SK-N-MC (cell line): ENCODE measurements around the gene CALM3.

Source experiments
- DNase-seq: peaks from one replicate; pipeline ENCODE4 v3.0.0-alpha.2; 2011; ENCODE audit warnings: low read depth, low spot score
- H3K27ac ChIP-seq: fragments of 200-600 bp; sonication (generic); 2 replicates; pipeline ENCODE4 v1.5.1; 2016; ENCODE audit warnings: mixed run types
- H3K36me3 ChIP-seq: fragments of 200-600 bp; sonication (generic); 2 replicates; pipeline ENCODE4 v1.6.1; 2017; ENCODE audit warnings: antibody characterized with exemption, low read length, mixed read lengths; ENCODE audit not compliant: insufficient read depth
- H3K4me3 ChIP-seq: fragments of 200-600 bp; sonication (generic); 2 replicates; pipeline ENCODE4 v1.5.1; 2016
- H3K9ac ChIP-seq: fragments of 200-600 bp; sonication (generic); 2 replicates; pipeline ENCODE4 v1.8.0; 2017; ENCODE audit warnings: mixed run types, mixed read lengths; ENCODE audit not compliant: insufficient read length
- H3K9me3 ChIP-seq: fragments of 200-600 bp; sonication (generic); 2 replicates; pipeline ENCODE4 v1.6.1; 2017; ENCODE audit warnings: low read depth, mild to moderate bottlenecking, antibody characterized with exemption, low read length, moderate library complexity, mixed read lengths
- EZH2 ChIP-seq: fragments of 200-600 bp; sonication (generic); IDR thresholded peaks from one replicate; pipeline ENCODE4 v1.6.1; 2017; ENCODE audit warnings: antibody characterized with exemption
- FOXP2 ChIP-seq: optimal IDR thresholded peaks from 2 replicates; pipeline ENCODE3; 2011; ENCODE audit warnings: mild to moderate bottlenecking, moderate library complexity; ENCODE audit not compliant: insufficient read depth; ENCODE audit errors: extremely low read length, control extremely low read depth
- POLR2AphosphoS5 ChIP-seq: IDR thresholded peaks from 2 replicates; pipeline ENCODE4 v1.6.1; 2012; ENCODE audit warnings: mild to moderate bottlenecking, low read depth, low read length, borderline replicate concordance

Gene CALM3

DNA sequence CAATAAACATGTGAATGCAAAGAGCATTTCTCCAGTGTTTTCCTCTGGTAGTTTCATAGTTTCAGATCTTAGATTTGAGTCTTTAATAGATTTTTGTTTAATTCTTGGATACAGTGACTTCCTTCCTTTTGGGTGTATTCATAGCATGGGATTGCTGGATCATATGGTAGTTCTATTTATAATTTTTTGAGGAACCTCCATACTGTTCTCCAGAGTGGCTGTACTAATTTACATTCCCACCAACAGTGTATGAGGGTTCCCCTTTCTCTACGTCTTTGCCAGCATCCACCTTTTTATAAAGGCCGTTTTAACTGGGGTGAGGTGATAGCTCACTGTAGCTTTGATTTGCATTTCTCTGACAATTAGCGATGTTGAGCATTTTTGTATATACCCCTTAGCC, 9.3 kb upstream of the CALM3 start:
- no peaks in the 10 kb centered on the region for H3K9me3 ChIP-seq
- TF ChIP-seq FOXP2 (no peak), EZH2 (no peak), POLR2AphosphoS5 (no peak)
- DNase-seq: no peak

DNA sequence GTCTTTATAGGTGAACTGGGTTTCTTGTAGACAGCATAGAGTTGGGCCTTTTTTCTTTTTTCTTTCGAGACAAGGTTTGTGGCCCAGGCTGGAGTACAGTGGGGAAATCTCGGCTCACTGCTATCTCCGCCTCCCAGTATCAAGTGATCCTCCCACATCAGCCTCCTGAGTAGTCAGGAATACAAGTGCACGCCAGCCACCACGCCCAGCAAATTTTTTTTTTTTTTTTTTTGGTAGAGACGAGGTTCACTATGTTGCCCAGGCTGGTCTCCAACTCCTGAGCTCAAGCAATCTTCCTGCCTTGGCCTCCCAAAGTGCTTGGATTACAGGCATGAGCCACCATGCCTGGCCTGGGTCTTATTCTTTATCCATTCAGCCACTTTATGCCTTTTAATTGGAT, 5.1 kb upstream of the CALM3 start:
- Histone ChIP-seq H3K9me3 (no peaks in the 10 kb centered on the region), H3K36me3 (no peaks in the 10 kb centered on the region), H3K4me3 (no peak overlapping the region), H3K27ac (no peak overlapping the region), H3K9ac (no peak overlapping the region)
- TF ChIP-seq EZH2 (no peak), POLR2AphosphoS5 (no peak), FOXP2 (no peak)
- DNase-seq: no peak

More for the DNA sequence above, 9.3 kb upstream of the CALM3 start:
- H3K4me3 ChIP-seq: no peak overlapping the region
- no peaks in the 10 kb centered on the region for H3K36me3 ChIP-seq
- H3K9ac ChIP-seq: no peak overlapping the region
- no peak overlapping the region for H3K27ac ChIP-seq

DNA sequence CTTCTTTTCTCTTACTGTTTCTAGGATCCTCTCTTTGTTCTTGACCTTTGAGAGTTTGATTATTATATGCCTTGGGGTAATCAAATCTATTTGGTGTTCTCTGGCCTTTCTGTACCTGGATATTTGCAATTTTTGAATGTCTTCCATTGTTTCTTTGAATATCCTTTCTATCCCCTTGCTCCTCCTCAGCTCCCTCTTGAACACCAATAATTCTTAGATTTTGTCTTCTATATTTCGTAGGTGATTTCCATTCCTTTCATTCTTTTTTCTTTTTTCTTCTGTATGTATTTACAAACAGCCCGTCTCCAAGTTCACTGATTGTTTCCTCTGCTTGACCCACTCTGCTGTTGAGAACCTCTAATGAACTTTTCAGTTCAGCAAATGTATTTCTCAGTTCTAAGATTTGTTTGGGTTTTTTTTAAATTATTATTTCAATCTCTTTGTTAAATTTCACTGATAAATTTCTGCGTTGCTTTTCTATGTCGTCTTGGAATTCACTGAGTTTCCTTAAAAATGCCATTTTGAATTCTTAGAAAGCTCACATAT, 2.7 kb upstream of the CALM3 start:
- TF ChIP-seq EZH2: no peak
- no peak for TF ChIP-seq FOXP2
- no peak for TF ChIP-seq POLR2AphosphoS5
- Histone ChIP-seq H3K9ac (no peak overlapping the region), H3K4me3 (no peak overlapping the region), H3K9me3 (no peaks in the 10 kb centered on the region), H3K36me3 (no peaks in the 10 kb centered on the region), H3K27ac (no peak overlapping the region)
- no peak for DNase-seq

DNA sequence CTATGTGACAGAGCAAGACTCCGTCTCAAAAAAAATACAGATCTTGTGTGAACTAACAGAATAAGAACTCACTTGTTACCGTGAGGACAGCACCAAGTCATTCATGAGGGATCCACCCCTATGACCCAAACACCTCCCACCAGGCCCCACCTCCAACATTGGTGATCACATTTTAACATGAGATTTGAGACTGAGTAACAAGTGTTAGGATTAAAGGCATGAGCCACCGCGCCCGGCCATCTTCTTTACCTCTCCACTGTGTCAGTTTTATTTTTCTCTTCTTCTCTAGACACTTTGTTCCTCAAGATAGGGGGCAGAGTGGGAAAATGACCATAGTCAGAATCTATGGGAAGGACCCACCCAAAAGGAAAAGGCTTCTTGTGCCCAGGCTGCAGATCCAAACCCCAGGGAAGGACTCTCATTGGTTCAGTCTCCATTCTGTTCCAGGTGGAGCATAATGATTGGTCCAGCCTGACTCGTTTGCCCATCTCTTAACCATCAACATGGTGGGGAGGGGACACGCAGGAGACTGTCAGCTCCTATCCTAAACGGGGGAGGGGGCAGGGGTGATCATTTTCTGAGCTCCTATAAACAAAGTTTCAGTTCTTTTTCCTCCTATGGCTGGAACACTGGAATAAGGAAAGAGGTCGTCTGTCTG, 1.3 kb upstream of the CALM3 start:
- no peaks in the 10 kb centered on the region for H3K9me3 ChIP-seq
- no peaks in the 10 kb centered on the region; the same call in 1 of the 2 replicates for H3K36me3 ChIP-seq
- TF ChIP-seq FOXP2: no peak
- no peak for TF ChIP-seq POLR2AphosphoS5
- no peak for TF ChIP-seq EZH2
- peak overlapping the region; percentile 100 for H3K9ac ChIP-seq
- no peak overlapping the region; the same call in 1 of the 2 replicates for H3K27ac ChIP-seq
- peak overlapping the region; percentile 99 for H3K4me3 ChIP-seq
- DNase-seq: no peak

DNA sequence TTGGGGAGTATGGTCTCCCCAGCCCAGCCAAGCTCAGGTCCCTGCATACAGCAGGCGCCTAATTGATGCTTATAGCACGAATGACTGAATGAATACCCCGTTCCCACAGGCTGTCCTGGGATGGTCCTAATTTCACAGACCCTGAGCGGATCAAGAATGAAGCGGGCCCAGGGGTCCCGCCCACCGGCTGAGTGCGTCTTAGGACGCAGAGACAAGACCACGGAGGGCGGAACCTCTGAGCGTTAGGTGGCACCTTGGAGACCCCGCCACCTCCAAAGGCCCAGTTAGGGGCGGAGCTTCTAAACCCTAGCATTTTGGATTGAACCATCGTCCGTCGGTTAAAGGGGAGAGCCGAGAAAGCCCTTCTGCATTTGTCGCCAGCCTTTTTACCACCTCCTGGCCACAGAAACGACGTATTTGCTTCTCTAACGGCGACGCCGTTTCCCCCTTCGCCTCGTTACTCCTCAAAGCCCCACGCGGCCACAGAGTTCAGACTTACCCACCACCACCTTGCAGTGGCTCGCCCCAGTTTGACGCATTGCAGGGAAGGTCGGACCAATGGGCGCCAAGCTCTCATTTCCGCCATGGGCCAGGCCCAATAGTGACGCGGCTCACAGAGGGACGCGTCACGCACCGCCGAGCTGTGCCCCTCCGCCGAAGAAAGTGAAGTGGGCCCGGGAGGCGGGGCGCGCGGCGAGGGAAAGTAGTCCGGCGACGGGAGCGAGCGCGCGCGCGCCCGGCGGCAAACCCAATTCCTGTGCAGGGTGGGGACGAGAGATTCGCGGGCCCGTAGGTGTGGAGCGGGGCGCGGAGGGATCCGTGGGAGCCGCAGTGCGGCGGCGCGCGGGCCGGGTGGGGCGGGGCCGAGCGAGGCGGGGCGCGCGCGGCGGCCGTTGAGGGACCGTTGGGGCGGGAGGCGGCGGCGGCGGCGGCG, 479 bp upstream of the CALM3 start:
- peak; percentile 97 for DNase-seq
- Histone ChIP-seq H3K4me3 (peak overlapping the region; percentile 99), H3K27ac (peak overlapping the region; percentile 100), H3K36me3 (peaks cover 6% of the 10 kb centered on the region), H3K9ac (peak overlapping the region; percentile 100), H3K9me3 (no peaks in the 10 kb centered on the region)
- peak; percentile 31 for TF ChIP-seq FOXP2
- TF ChIP-seq POLR2AphosphoS5: peak; percentile 85
- no peak for TF ChIP-seq EZH2

DNA sequence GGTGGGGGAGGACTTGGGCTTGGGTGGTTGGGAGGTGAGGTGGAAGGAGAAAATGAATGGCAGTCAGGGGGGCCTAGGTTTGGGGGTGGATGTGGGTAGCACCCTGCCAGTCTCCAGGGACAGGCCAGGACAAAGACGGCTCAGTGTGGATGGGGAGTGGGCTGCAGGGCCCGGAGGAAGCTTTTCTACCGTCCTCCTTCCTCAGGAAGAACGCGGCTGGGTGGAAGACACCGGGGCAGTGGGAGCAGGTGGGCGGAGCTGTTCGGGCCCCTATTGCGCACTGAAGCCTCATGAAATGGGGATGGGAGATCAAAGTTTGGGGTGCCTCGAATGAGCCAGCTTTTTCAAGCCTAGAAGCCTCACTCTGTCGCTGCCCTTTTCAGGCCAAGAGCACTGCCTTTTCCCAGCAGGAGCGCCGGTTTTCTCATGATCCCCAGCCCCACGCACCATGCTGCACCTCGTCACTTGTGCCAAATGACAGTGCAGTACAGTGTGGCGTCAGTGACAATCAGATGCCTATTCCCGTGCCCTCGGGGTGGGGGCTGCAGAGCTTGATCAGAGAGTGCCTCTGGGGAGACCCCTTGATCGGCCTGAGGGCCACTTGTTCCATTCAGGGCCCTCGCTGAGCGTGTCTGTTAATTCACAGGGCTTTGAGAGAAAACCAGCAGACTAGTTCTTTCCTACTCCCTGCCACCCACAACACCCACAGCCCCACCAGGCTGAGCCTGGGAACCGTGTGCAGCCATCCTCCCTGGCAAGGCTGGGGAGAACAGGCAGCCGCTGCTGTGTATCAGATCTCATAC, 1.5 kb downstream of the CALM3 start:
- no peak for DNase-seq
- Histone ChIP-seq H3K36me3 (peaks cover 26% of the 10 kb centered on the region), H3K27ac (0 out of 2 replicates have a peak overlapping the region, but pooled peaks have one; percentile 26)

DNA sequence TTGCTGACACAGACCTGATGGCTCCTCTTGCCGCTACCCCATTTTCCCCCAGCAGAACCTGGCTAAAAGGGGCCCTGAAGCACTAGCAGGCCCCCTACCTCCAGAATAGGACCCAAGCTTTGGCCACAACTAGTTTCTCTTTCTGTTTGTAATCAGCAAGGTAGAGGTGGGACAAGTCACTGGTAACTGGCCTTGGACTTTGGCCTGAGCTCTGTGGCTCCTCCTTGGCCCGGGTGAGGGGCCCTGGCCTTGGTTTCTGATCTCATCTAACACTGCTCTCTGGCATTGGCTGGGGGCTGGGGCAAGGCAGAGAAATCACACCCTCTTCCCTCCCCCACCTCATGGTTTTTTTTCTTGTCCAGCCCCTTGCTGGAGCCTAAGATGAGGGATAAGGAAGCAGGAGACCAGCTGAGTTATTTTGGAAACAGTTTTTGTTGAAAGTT, 2.1 kb downstream of the CALM3 start:
- TF ChIP-seq EZH2 (no peak), POLR2AphosphoS5 (no peak), FOXP2 (no peak)
- Histone ChIP-seq H3K27ac (0 out of 2 replicates have a peak overlapping the region, but pooled peaks have one; percentile 26), H3K9ac (peak overlapping the region; percentile 99), H3K9me3 (no peaks in the 10 kb centered on the region), H3K4me3 (peak overlapping the region; percentile 99), H3K36me3 (peaks cover 32% of the 10 kb centered on the region)
- no peak for DNase-seq

More for the DNA sequence above, 1.5 kb downstream of the CALM3 start:
- Histone ChIP-seq H3K4me3 (peak overlapping the region; percentile 99), H3K9me3 (no peaks in the 10 kb centered on the region), H3K9ac (peak overlapping the region; percentile 99)
- TF ChIP-seq EZH2 (no peak), POLR2AphosphoS5 (no peak), FOXP2 (no peak)
